HT1080 (cell line): ENCODE measurements around the gene FAM114A2. TPM values are rescaled to one million over a fixed set of nuclear protein-coding genes. Genes with fewer than 3 reads are reported as not detected.
A peak's percentile ranks its signal among the peaks of the same experiment; 100 is the strongest.

Experiments
- DNase-seq: peaks from one replicate; pipeline ENCODE4 v3.0.0-alpha.2; 2015; ENCODE audit warnings: low read depth
- total RNA-seq: library from RNA; depleted of rRNA; stranded (reverse); fragments of >200 nt; shearing (Covaris generic); gene quantifications from 2 replicates; pipeline ENCODE4 v1.2.3, GENCODE V29; 2014

Gene FAM114A2
- total RNA-seq, 1 experiment from 2014 or later: 25.9 TPM

DNA sequence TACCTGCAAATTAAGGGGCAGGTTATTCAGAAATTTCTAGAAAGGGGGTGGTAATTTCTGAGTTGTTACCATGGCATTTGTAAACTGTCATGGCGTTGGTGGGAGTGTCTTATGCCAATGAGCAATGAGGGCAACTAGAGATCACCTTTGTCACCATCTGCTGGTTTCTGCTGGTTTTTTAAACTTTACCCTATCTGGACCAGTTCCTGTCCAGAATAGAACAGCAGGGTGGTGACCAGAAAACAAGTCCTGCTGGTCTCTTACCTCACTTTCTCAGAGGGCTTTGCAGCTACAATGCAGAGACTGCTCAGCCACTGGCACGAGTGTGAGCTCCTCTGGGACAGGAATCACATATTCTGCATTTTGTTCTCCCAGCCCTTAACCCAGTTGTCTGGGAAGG is 51.4 kb downstream of the FAM114A2 start:
- DNase-seq: no peak

DNA sequence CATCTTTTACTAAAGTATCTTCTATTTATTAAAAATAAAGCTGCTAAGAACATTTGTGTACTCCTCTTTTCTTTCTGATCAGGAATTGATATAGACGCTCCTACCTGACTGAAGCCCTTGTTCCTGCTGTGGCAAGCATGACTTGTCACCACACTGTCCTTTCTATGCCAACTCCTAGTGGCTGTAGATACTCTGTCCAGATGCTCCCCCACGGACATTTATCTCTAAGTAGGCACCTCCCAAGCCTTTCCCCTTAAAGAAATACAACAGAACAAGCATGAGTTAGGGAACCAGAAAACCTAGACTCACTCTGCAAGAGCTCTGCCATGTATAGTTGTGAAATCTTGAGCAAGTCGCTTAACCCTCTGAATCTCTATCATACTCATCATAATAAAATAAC is 53.2 kb downstream of the FAM114A2 start:
- DNase-seq: no peak

DNA sequence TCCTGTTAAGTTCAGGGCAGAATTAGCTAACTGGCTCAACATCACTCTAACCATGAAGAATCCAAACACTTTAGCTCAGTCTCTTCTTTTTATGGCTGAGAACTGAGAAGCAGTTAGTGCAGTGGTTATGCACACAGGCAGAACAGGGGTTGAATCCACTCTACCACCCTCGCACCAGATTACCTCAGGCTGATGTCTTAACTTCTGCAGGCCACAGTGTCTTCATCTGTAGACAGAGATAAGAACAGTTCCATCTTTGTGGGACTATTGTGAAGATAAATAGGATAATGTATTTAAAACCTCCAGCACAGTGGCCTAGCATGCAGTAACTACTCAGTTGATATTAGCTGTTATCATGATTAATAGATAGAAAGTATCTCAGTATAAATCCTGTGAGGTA is 54.8 kb downstream of the FAM114A2 start:
- DNase-seq: no peak

DNA sequence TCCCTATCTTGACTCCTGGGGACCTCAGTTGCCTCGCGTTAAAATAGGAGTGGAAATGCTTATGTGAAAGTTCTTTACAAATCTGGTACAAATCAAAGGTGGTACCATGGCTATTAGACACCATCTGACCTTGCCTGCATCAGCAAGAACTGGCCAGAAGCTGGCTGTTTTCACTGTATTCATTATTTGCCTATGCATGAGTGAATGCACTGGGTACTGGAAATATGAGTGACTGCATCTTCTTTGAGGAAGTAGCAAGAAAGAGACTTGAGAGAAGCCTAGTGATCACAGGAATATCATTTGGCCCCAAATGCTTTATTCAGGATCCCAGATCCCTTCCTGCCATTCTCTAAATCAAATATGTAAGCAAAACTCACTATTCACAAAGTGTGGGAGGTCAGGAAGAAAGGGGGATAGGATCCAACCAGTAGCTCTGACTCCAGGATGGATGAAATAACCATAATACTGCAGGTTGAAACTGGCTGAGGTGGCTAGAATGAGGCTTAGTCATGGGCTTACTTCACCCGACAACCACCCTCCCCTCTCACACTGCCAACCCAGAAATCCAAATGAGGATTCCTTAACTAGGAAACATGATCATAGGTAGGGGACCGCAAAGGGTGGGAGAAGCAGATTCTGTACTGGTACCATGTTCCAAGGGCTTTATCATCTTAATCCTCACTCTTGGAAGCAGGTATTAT is 56.7 kb downstream of the FAM114A2 start:
- no peak for DNase-seq

DNA sequence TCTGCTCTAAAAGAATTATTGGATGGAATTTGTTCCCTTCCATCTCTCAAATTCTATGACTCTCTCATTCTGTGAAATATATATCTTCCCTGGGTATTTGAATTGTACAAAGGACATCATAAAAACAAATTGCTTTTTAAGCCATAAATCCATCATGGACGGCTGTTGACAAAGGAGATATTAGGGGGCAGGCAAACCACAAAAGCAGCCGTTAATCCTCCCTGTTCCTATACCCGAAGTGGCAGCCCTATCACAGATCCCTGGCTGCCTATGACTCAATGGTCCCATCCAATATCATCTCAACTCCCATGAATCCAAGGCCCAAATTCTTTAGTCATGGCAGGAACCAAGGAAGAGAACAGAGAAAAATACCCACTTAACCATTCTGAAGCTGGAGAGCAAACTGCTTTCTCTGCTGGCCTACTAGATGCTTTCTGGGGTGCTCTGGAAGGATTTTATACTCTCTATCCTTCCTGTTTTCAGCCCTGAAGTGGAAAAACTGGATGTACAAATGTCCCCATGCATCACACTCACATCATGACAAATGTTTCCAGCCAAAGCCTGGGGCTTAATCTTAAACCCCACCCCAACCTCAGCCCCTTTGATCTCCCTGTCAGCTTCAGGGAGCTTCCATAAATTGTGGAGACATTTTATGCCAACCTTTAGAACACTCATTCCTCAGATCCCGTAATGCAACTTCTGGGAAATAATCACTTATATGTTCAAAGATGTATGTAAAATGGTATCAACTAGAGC is 59.5 kb downstream of the FAM114A2 start:
- no peak for DNase-seq

DNA sequence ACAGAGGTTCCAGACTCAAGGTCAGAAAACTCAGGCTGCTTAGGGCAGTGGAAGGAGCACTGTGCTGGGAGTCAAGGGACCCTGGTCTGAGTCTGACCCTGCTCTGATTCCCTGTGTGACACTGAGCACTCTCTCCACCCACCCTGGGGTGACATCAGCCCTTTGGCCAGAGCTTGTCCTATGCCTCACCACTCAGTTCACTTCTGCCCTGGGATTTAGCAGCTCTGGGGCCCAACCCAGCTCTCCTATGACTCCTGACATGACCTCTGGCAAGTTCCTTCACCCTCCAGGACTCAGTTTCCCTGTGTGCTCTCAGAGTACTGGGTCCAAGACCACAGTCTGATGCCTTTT is 63.9 kb downstream of the FAM114A2 start:
- DNase-seq: no peak

DNA sequence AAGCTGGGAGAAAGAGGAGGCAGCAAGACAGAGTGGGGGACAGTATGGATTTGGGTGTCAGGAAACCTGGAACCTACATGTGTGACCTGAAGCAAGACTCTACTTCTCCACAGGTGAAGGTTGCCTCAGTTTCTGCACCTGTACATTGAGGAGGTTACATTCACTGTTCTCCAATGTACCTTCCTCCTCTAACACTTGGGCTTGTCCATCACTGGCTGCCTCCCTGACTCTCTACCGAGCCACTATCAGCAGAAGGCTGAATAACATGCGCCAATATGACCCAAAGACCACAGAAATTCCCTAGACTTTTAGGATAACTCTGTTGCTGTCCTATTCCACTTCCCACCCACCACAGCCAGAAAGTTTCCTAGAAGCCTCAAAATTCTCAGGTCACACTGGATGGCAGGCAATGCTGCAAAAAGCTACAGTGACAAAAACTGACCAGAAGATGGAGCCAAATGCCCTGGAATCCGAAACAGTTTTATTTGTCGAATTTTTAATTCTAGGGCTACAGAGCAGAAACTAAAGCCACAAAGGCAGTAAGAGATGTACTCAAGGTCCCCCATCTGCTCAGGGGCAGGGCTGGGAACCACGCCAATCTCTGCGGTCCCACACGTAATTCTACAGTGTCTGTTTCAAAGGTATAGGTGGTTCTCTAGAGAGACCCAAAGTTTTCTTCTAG is 64.4 kb downstream of the FAM114A2 start:
- peak; percentile 43 for DNase-seq

DNA sequence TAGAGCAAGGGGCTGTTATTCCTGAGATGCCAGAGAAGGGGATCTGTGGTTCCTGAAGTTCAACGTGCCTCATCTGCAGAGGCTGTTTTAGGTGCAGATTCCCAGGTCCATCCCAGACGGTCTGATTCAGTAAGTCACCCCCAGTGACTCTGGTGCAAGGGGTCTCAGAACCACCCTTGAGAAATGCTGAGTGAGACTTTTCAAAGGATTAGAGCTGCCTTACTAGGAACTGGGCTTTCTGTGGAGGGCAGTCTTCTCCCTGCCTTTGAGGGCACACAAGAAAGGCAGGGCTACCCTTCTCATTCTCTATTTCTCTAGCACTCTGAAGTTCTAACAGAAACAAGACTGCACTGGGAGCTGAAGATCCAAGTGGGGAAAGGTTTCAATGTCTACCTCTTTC is 66.5 kb downstream of the FAM114A2 start:
- DNase-seq: no peak

DNA sequence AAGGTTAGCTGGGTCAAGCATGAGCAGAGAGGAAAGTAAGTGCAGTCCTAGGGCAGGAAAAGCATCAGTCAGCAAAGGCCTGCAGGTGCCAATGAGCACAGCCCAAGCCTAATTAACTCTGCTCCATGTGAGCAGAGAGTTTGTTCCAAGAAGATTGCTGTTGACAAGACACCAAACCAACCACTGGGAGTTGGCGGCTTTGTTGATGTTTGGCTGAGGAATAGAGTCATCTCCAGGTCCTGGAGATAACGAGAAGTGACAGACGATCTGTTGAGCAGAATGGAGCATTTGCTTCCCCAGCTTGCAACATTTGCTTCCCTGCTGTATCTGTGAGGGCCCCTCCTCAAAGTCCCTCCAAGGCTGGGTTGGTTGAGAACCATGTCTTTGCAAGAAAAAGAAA is 68.2 kb downstream of the FAM114A2 start:
- DNase-seq: no peak

DNA sequence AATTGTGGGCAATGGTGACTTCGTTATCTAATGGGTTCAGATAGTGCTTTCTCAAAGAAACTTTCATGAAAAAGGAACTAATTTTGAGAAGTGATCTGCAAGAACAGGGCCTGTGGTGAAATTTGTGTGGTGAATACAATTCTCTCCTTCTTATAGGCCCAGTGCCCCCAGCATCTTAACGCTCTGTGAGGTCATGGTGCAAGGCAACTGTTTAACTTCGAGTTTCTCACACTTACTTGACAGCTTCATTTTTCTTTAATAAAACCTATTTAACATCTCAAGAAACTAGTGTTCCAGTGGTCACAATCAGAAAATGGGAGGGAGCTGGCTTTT is 69.2 kb downstream of the FAM114A2 start:
- no peak for DNase-seq

DNA sequence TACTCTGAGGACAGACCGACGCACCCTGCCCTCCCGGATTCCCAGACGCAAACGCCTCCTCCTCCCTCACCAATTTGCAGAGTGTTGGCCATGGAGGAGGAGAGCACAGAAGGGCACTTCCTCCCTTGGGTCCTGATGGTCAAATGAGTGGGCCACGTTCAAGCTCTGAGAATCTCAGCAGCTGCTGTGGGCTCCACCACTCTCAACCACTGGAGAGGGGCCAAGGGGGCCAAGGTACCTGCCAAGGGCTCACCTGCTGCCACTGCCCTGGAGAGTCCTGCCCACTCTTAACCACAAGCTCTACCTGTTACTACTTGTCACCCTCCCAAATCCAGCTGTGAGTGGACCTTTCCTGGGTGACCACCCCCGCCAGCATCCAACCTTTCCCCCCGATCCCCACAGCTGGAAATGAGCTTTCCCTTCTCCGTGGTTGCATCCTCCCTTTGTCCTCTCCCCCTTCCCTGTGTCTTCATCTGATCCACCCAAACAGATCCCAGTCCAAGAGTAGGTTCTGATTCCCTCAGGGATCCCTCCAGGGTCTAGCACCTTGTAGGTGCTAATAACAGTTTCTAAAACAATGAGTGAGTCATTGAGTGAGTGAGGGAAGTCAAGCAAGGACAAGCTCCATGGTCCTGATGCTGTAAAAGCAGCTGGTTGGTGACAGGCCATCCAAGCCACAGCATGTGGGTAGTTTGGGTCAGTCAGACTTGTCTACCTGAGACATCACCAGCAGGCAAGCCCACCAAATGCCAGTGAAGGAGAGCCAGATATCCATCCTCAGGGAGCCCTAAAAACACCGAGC is 69.7 kb downstream of the FAM114A2 start:
- DNase-seq: no peak

DNA sequence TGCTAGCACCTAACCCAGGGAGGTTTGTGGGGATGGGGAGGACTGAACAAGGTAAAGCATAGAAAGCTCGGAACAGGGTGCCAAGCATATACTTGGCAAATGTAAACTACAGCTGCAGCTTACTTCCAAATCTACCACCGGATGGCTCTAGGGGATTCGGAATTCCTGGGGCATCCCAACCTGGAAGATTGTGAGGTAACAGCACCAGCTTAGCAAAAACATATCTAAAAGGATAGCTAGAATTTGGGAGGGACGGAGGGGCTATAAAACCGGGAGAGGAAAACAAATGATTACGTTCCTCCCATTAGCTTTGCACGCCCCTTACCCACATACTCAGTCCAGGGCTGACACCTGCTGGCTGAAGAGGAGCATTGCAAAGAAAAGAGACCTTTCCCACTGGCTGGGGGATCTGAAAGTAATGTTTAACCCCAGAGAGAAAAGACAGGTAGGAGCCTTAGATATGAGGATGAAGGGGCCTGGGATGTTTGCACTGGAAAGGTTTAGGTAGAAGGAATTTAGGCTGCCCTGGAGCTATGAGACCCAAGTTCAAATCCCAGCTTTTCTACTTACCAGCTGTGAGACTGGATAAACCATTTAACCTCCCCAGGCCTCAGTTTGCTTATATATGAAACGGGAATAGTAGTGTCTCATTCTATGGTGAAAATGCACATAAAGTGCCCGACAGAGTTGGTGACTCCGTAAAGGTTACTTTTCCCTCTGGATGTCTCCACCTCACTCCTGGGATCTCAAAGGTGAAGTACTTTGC is 73.6 kb downstream of the FAM114A2 start:
- peak; percentile 35 for DNase-seq

DNA sequence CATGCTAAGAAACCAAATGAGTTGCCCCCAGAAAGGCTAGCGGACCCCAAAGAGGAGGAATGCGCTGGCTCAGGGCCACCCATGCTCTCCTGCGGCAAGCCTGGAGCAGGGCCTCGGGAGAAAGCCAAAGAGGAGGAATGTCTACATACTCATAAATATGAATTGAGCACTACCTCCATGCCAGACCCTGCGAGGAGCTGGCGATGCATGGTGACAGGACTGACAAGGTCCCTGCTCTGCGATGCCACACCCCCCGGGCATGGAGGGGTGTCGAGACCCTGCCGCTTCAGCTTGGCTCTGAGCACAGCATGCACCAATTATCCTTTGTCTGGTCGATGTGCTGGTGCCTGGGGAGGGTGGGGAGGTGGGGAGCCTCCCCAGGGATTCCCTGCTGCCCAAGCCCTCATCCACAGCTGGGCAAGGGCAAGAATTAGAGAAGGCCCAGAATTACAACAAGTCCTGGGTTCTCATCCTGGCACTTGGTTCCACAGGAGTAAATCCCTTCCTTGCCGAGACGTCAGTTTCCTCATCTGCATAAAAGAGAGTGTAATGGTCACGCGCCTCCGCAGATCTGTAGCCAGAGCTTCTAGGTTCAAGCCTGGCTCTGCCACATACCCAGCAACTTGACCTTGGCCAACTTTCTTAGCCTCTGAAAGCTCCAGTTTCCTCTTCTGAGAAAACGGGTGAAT is 74.4 kb downstream of the FAM114A2 start:
- DNase-seq: no peak

DNA sequence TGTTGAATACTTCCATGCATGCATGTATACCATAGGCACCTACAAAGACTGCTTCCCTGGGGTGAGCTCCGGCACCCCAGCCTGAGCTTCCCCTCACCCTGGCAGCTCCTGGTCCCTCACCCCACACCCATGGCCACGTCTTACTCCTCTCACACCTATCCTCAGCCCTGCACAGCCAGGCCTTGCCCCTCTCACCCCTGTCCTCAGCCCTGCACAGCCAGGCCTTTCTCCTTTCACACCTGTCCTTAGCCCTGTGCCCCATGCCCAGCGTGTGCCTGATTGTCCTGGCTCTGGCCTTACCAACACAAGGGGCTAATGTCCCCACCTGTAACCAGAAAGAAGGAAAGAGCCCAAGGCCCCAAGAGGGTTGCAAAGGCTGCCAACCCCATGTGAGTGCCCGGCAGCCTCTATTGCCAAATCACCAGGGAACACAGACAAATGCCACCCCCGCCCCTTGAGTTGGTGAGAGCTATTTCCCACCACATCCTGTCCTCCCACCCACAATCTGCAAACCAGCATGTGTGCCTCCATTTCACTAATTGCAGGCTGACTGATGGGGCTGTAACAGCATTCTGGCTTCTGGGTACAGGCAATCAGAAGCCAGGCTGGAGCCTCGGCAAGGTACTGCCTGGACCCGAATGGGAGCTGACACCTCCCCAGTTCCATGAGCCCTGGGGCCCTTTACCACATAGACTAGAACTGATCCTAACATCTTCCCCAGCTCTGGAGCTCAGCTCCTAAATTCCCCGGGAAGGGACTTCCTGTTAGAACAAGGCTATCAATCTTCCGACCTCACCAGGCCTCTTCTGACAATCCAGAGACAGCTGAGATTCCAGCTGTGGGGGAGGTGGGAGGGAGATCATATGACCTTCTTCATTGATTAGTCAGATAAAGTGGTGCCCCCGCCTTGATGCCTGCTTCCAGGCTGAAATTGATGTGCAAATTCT is 78.2 kb downstream of the FAM114A2 start:
- peak; percentile 36 for DNase-seq

DNA sequence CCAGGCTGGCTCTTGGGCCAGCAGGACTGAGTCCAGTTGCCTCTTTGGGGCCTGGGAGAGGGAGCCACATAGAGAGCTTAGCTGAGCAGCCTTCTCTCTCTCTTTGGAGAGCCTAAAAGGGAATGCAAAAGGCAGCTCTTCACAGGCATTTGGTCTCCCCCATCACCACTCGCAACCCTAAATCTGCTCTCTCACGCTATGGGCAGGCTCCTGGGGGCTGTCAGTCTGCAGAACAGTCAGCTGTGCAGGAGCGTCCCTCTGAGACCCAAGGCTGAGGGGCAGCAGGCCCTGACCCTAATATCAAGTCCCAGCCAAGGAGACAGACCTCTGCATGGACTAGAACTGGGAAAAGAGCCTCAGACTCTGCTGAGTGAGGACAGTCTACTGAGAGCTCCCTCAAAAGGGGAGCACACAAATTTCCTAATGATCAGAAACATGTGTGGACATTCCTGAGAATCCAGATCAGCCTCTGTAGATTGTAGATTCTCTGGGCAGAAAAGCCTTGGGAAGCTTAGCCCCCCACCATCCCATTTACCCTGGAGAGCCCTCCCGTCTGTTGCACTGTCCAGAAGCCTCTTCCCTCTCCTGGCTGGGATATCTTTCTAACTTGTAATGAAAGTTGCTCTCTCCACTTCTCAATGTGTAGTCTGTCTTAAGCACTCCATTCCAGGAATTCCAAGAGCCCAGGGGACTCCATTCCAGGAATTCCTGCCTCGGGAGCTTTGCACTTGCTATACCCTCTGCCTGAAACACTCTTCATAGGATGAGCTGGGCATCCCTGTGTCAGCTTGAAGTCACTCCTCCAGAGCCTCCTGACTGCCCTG is 79.4 kb downstream of the FAM114A2 start:
- DNase-seq: peak; percentile 42

DNA sequence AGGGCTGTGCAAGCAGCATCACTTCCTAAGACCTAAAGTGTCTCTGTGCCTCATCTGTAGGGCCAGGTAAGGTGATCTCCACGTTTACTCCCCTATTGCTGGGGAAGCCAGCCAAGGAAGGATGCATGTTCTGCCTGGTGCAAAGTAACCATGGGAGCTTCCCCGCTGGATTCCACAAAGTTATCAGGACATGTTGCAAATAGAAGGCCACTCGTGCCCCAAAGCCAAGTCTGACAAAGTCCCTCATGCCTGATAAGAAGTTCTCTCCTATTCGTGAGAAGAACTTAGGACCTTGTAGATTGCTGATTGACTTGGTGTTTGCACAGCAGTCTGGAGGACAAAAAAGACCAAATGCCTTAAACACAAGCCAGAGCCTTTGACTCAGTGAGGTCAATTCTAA is 81.5 kb downstream of the FAM114A2 start:
- no peak for DNase-seq

DNA sequence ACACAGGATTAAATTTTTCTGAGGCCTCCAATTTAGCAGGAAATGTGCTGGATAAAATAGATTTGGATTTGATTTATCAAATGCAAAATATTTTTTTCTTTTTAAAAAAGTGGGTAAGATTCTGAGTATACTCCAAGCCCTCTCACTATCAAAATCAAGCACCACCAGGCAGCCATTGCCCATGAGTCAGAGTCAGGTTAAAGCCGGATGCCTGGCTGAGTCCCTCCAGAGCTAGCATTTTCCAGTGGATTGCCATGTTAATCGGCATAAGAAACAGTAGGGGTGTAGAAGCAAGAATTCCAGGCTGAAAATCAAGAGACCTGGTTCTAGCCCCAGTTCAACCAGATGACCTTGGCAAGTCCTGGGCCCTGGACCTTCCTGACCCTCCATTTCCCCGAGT is 85.3 kb downstream of the FAM114A2 start:
- DNase-seq: no peak

DNA sequence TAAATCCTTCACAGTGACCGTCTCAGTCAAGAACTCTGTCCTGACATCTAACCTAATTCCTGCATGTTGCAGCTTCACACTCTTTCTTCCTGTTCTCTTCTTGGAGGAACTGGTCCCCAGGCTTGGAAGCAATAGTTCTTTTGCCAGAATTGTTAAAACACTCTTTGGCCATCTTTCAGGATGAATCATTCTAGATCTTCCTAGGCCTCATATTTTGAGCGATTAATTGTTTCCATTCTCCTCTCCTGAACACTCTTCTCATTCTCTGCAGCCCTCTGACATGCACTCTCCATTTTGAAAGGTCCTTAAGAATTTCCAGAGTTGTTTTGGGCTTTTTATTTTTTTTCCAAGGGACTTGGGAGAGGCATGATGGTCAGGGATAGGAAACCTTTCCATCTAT is 85.8 kb downstream of the FAM114A2 start:
- DNase-seq: no peak
